ENCODE measurements around the gene EP400.

EP400 gene

GRCh38 chr12:131938082-131938481 lies 11.7 kb upstream of the EP400 start:
- H3K9me3 ChIP-seq (ENCODE audit: low read length) = no peaks in the 10 kb centered on the region
- no peak overlapping the region for H3K9ac ChIP-seq (ENCODE audit: low read length)
- no peaks in the 10 kb centered on the region for H3K4me1 ChIP-seq (ENCODE audit: insufficient read depth, low read length)
- no peaks in the 10 kb centered on the region for H3K27me3 ChIP-seq (ENCODE audit: control insufficient read depth in 1 of 2, insufficient read depth in 2 of 2, low read length in 2 of 2)
- no peak overlapping the region for H3K4me3 ChIP-seq (ENCODE audit: low read depth in 1 of 2, low read length in 2 of 2)
- no peak overlapping the region for H3K27ac ChIP-seq (ENCODE audit: low read depth, low read length)
- H3K36me3 ChIP-seq (ENCODE audit: insufficient read depth, low read length) = peaks cover 27% of the 10 kb centered on the region

- Histone ChIP-seq H3K4me1 (ENCODE audit: insufficient read depth, low read length) (no peaks in the 10 kb centered on the region), H3K27ac (ENCODE audit: low read depth, low read length) (no peak overlapping the region), H3K27me3 (ENCODE audit: control insufficient read depth in 1 of 2, insufficient read depth in 2 of 2, low read length in 2 of 2) (no peaks in the 10 kb centered on the region), H3K36me3 (ENCODE audit: insufficient read depth, low read length) (peaks cover 24% of the 10 kb centered on the region), H3K9me3 (ENCODE audit: low read length) (no peaks in the 10 kb centered on the region), H3K9ac (ENCODE audit: low read length) (no peak overlapping the region), H3K4me3 (ENCODE audit: low read depth in 1 of 2, low read length in 2 of 2) (no peak overlapping the region)
These were observed 10.7 kb upstream of the EP400 start for GRCh38 chr12:131939007-131939406.

DNA sequence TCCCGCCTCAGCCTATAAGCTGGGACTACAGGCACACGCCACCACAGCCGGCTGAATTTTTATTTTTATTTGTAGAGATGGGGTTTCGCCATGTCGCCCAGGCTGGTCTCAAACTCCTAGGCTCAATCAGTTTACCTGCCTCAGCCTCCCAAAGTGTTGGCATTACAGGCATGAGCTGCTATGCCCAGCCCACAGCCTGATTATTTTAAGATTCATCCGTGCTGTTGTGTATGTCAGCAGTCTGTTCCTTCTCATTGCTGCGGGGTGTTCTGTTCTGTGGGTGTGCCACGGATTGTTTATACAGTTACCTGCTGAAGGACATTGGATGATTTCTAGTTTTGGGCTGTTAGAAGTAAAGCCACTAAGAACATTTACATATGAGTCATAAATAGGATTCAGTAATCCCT lies 9.6 kb upstream of the EP400 start:
- Histone ChIP-seq H3K4me1 (ENCODE audit: insufficient read depth, low read length) (no peaks in the 10 kb centered on the region), H3K27me3 (ENCODE audit: control insufficient read depth in 1 of 2, insufficient read depth in 2 of 2, low read length in 2 of 2) (no peaks in the 10 kb centered on the region), H3K9ac (ENCODE audit: low read length) (no peak overlapping the region), H3K9me3 (ENCODE audit: low read length) (no peaks in the 10 kb centered on the region), H3K36me3 (ENCODE audit: insufficient read depth, low read length) (peaks cover 18% of the 10 kb centered on the region), H3K27ac (ENCODE audit: low read depth, low read length) (no peak overlapping the region), H3K4me3 (ENCODE audit: low read depth in 1 of 2, low read length in 2 of 2) (no peak overlapping the region)

DNA sequence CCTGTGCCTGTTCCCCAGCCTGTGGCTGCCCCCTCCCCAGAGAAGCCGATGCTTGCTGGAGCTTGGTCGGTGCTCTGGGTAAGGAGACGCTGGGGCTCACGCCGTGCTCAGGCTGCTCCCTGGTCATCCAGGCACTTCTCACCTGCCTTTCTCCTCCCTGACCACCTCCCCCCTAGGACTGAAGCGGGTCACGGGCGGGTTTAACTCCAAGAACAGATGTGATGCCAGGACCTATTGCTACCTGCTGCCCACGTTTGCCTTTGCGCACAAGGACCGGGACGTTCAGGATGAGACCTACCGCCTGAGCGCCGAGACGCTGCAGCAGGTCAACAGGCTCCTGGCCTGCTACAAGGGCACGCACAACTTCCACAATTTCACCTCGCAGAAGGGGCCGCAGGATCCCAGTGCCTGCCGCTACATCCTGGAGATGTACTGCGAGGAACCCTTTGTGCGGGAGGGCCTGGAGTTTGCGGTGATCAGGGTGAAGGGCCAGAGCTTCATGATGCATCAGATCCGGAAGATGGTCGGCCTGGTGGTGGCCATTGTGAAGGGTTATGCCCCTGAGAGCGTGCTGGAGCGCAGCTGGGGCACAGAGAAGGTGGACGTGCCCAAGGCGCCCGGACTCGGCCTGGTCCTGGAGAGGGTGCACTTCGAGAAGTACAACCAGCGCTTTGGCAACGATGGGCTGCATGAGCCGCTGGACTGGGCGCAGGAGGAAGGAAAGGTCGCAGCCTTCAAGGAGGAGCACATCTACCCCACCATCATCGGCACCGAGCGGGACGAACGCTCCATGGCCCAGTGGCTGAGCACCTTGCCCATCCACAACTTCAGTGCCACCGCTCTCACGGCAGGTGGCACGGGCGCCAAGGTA lies 8.4 kb upstream of the EP400 start:
- H3K27ac ChIP-seq (ENCODE audit: low read depth, low read length) = no peak overlapping the region
- no peaks in the 10 kb centered on the region for H3K27me3 ChIP-seq (ENCODE audit: control insufficient read depth in 1 of 2, insufficient read depth in 2 of 2, low read length in 2 of 2)
- no peak overlapping the region for H3K9ac ChIP-seq (ENCODE audit: low read length)
- no peaks in the 10 kb centered on the region for H3K9me3 ChIP-seq (ENCODE audit: low read length)
- no peak overlapping the region for H3K4me3 ChIP-seq (ENCODE audit: low read depth in 1 of 2, low read length in 2 of 2)
- H3K4me1 ChIP-seq (ENCODE audit: insufficient read depth, low read length) = no peaks in the 10 kb centered on the region
- H3K36me3 ChIP-seq (ENCODE audit: insufficient read depth, low read length) = peaks cover 18% of the 10 kb centered on the region

DNA sequence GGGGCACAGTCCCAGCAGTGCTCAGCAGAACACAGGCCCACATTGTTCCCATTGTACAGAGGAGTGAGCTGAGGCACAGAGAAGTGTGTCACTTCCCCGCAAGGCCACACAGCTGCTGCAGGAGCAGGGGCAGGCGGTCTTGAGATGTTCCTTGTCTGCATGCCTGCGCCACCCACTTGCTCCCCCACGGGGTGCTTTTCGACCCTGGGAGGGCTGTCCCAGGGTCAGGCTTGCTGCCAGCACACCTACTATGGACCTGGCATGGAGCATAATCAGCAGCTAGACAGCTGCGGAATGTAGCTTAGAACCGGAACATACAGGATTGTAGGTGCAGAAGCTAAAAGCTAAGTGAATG lies 7.8 kb upstream of the EP400 start:
- no peak overlapping the region for H3K4me3 ChIP-seq (ENCODE audit: low read depth in 1 of 2, low read length in 2 of 2)
- no peaks in the 10 kb centered on the region for H3K27me3 ChIP-seq (ENCODE audit: control insufficient read depth in 1 of 2, insufficient read depth in 2 of 2, low read length in 2 of 2)
- no peak overlapping the region for H3K27ac ChIP-seq (ENCODE audit: low read depth, low read length)
- no peaks in the 10 kb centered on the region for H3K9me3 ChIP-seq (ENCODE audit: low read length)
- H3K4me1 ChIP-seq (ENCODE audit: insufficient read depth, low read length) = no peaks in the 10 kb centered on the region
- H3K9ac ChIP-seq (ENCODE audit: low read length) = no peak overlapping the region
- H3K36me3 ChIP-seq (ENCODE audit: insufficient read depth, low read length) = peaks cover 18% of the 10 kb centered on the region

- Histone ChIP-seq H3K9me3 (ENCODE audit: low read length) (no peaks in the 10 kb centered on the region), H3K27me3 (ENCODE audit: control insufficient read depth in 1 of 2, insufficient read depth in 2 of 2, low read length in 2 of 2) (no peaks in the 10 kb centered on the region), H3K4me1 (ENCODE audit: insufficient read depth, low read length) (no peaks in the 10 kb centered on the region), H3K9ac (ENCODE audit: low read length) (no peak overlapping the region), H3K27ac (ENCODE audit: low read depth, low read length) (no peak overlapping the region), H3K4me3 (ENCODE audit: low read depth in 1 of 2, low read length in 2 of 2) (no peak overlapping the region), H3K36me3 (ENCODE audit: insufficient read depth, low read length) (peaks cover 18% of the 10 kb centered on the region)
These were observed 7.1 kb upstream of the EP400 start for GRCh38 chr12:131942671-131943070.

- H3K27ac ChIP-seq (ENCODE audit: low read depth, low read length) = no peak overlapping the region
- no peaks in the 10 kb centered on the region for H3K4me1 ChIP-seq (ENCODE audit: insufficient read depth, low read length)
- no peak overlapping the region for H3K9ac ChIP-seq (ENCODE audit: low read length)
- H3K27me3 ChIP-seq (ENCODE audit: control insufficient read depth in 1 of 2, insufficient read depth in 2 of 2, low read length in 2 of 2) = no peaks in the 10 kb centered on the region
- no peaks in the 10 kb centered on the region for H3K9me3 ChIP-seq (ENCODE audit: low read length)
- H3K36me3 ChIP-seq (ENCODE audit: insufficient read depth, low read length) = peaks cover 18% of the 10 kb centered on the region
- H3K4me3 ChIP-seq (ENCODE audit: low read depth in 1 of 2, low read length in 2 of 2) = no peak overlapping the region
These were observed 6.4 kb upstream of the EP400 start for GRCh38 chr12:131943389-131943788.

GRCh38 chr12:131943876-131944275 lies 5.9 kb upstream of the EP400 start:
- peaks cover 18% of the 10 kb centered on the region for H3K36me3 ChIP-seq (ENCODE audit: insufficient read depth, low read length)
- H3K27ac ChIP-seq (ENCODE audit: low read depth, low read length) = no peak overlapping the region
- H3K9me3 ChIP-seq (ENCODE audit: low read length) = no peaks in the 10 kb centered on the region
- no peak overlapping the region for H3K4me3 ChIP-seq (ENCODE audit: low read depth in 1 of 2, low read length in 2 of 2)
- no peaks in the 10 kb centered on the region for H3K4me1 ChIP-seq (ENCODE audit: insufficient read depth, low read length)
- no peak overlapping the region for H3K9ac ChIP-seq (ENCODE audit: low read length)
- no peaks in the 10 kb centered on the region for H3K27me3 ChIP-seq (ENCODE audit: control insufficient read depth in 1 of 2, insufficient read depth in 2 of 2, low read length in 2 of 2)

- Histone ChIP-seq H3K27ac (ENCODE audit: low read depth, low read length) (no peak overlapping the region), H3K9me3 (ENCODE audit: low read length) (no peaks in the 10 kb centered on the region), H3K27me3 (ENCODE audit: control insufficient read depth in 1 of 2, insufficient read depth in 2 of 2, low read length in 2 of 2) (no peaks in the 10 kb centered on the region), H3K9ac (ENCODE audit: low read length) (no peak overlapping the region), H3K36me3 (ENCODE audit: insufficient read depth, low read length) (peaks cover 18% of the 10 kb centered on the region), H3K4me3 (ENCODE audit: low read depth in 1 of 2, low read length in 2 of 2) (no peak overlapping the region), H3K4me1 (ENCODE audit: insufficient read depth, low read length) (no peaks in the 10 kb centered on the region)
These were observed 5.0 kb upstream of the EP400 start for GRCh38 chr12:131944601-131945251.

- H3K4me1 ChIP-seq (ENCODE audit: insufficient read depth, low read length) = no peaks in the 10 kb centered on the region
- peaks cover 10% of the 10 kb centered on the region for H3K36me3 ChIP-seq (ENCODE audit: insufficient read depth, low read length)
- H3K27ac ChIP-seq (ENCODE audit: low read depth, low read length) = no peak overlapping the region
- no peaks in the 10 kb centered on the region for H3K27me3 ChIP-seq (ENCODE audit: control insufficient read depth in 1 of 2, insufficient read depth in 2 of 2, low read length in 2 of 2)
- no peaks in the 10 kb centered on the region for H3K9me3 ChIP-seq (ENCODE audit: low read length)
- H3K9ac ChIP-seq (ENCODE audit: low read length) = no peak overlapping the region
- H3K4me3 ChIP-seq (ENCODE audit: low read depth in 1 of 2, low read length in 2 of 2) = no peak overlapping the region
These were observed 3.0 kb upstream of the EP400 start for GRCh38 chr12:131946757-131947156.

GRCh38 chr12:131947482-131948027 lies 2.2 kb upstream of the EP400 start:
- no peak overlapping the region for H3K27ac ChIP-seq (ENCODE audit: low read depth, low read length)
- peaks cover 6% of the 10 kb centered on the region for H3K36me3 ChIP-seq (ENCODE audit: insufficient read depth, low read length)
- no peaks in the 10 kb centered on the region for H3K9me3 ChIP-seq (ENCODE audit: low read length)
- H3K9ac ChIP-seq (ENCODE audit: low read length) = no peak overlapping the region
- H3K4me1 ChIP-seq (ENCODE audit: insufficient read depth, low read length) = no peaks in the 10 kb centered on the region
- H3K4me3 ChIP-seq (ENCODE audit: low read depth in 1 of 2, low read length in 2 of 2) = no peak overlapping the region
- no peaks in the 10 kb centered on the region for H3K27me3 ChIP-seq (ENCODE audit: control insufficient read depth in 1 of 2, insufficient read depth in 2 of 2, low read length in 2 of 2)
